NCI-H146 treated with DMSO at 0.1 percent for 48 hours (cell line): ENCODE data around the gene LYL1.

ENCODE experiments used
- DNase-seq: peaks from one replicate; lab custom pipeline; 2025; ENCODE audit not compliant: unreplicated experiment; lab: John Stamatoyannopoulos, UW

Gene LYL1

GRCh38 chr19:13130886-13131490, 28.3 kb upstream of the LYL1 start:
- no peak for DNase-seq

DNA sequence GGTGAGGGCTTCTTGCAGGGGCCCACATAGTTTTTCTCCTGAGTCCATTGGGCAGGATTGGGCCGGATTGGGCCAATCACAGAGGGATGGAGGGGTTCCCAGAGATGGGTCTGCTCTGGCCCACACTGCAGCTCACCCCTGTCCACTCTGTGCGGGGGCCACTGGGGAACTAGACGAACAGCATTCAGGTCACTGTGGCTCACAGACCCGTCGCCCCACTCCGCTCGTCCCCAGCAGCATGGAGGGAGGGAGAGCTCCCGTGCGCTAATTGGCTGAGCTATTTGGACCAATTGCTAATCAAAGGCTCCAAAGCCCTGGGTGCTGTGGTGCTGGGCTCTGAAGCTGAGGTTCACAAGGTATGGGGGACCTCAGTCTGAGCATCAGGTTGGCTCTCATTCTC, 26.7 kb upstream of the LYL1 start:
- no peak for DNase-seq

DNA sequence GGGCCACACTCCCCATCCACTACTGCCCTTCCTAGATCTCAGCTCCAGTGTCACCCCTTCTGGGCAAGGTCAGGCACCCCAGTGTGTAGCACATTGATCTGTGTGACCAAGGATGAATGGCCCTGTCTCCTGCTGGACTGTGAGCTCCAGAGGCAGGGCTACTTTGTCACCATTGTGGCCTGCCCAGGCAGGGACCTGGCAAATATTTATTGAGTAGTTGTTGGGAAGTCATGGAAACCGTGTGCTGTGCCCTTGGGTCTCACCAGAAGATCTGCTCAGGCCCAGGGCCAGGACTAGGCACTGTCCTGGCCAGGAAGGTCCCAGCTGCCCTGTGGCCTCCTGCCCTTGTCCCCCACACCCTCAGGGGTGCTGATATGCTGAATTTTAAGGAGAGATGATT, 25.9 kb upstream of the LYL1 start:
- peak; percentile 89 for DNase-seq

DNA sequence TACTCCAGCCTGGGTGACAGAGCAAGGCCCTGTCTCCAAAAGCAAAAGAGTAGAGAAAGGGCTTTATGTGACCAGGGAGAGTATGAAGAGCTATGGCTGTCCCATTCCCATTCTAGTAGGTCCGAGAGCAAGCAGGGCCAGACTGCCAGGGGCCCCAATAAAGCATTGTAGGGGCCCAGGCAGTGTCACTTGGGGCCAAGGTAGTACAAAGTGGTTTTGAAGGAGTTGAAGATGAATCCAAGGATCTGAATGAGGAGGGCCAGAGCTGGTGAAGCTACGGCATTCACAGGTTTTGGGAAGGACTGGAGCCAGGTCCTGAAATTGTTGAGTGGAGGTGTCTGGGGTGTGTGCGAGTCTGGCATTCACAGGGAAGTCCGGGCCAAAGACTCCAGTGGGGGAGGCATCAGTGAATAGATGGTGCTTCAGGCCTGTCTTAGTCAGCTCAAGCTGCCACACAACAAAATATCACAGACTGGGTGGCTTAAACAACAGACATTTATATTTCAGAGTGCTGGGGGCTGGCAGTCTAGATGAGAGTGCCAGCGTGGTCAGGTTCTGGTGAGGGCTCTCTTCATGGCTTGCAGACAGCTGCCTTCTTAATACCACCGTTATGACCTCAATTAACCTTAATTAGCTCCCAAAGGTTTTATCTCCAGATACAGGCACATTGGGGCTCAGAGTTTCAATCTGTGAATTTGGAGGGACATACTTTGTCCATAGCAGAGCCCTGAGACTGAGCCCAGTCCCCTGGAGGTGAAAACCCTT, 25.3 kb upstream of the LYL1 start:
- no peak for DNase-seq

- no peak for DNase-seq
Measured at GRCh38 chr19:13127051-13127450, 24.4 kb upstream of the LYL1 start.

DNA sequence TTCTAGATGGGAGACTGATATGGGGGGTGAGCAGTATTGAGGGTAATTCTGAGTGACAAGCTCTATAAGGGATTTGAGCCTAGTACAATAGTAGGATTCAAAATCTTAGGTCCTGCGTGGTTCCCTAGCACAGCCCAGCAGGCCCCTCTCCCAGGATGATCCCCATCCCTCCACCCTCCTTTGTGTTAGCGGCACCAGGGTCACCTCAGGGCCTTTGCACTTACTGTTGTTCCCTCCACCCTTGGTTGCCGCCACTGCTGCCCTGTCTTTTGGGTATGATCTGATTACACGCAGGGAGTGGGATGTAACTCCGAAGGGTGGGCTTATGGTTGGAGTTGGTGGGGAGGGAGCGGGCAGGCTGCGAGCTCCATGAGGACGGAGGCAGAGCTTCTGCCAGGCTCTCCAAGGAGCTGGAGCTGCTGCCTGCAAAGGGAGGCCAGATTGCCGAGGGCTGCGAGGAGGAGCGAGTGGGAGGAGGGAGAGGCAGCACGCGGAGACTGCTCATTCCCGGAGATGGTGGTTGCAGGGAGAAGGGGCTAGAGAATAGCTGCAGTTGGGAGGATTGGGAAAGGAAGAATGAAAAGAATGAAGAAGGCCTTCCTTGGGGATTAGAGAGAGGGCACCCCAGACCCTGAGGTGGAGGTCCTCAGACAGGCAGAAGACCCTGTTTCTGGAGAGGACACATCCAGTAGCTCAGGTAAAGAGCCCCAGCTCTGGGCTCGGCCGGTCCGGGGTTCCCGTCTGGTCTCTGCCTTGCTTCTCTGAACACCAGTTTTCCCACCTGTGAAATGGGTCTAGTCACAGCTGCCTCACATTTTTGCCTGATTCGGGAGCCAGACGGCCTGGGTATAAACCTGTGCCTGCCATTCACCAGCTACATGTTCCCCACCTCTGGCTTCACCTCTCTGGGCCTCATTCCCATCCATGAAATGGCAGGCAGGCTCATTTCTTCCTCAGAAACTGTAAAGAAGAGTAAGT, 20.6 kb upstream of the LYL1 start:
- DNase-seq = no peak

DNA sequence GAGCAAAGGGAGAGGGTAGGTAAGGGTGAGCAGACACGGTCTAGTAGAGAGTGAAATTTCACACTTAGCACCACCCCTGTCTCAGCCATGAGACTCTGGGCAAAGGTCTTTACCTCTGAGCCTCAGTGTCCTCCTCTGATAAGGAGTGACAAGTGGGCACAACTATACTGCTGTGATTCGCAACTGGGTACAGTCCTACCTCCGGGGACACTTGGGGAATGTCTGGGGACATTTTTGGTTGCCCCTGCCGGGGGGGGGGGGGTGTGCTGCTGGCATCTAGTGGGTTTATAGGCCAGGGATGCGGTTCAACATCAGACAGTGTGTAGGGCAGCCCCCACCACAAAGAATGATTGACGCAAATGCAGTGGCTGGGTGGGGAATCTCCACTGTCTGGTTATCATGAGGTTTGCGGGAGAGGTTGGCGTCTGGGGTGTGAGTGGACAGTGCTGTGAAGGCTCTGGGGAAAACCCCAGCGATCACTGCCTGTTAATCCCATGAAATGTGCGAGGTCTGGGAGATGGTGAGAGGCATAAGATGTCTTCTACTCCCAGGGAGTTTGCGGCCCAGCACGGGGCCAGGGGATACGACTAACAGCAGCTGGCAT, 19.7 kb upstream of the LYL1 start:
- DNase-seq = no peak

DNA sequence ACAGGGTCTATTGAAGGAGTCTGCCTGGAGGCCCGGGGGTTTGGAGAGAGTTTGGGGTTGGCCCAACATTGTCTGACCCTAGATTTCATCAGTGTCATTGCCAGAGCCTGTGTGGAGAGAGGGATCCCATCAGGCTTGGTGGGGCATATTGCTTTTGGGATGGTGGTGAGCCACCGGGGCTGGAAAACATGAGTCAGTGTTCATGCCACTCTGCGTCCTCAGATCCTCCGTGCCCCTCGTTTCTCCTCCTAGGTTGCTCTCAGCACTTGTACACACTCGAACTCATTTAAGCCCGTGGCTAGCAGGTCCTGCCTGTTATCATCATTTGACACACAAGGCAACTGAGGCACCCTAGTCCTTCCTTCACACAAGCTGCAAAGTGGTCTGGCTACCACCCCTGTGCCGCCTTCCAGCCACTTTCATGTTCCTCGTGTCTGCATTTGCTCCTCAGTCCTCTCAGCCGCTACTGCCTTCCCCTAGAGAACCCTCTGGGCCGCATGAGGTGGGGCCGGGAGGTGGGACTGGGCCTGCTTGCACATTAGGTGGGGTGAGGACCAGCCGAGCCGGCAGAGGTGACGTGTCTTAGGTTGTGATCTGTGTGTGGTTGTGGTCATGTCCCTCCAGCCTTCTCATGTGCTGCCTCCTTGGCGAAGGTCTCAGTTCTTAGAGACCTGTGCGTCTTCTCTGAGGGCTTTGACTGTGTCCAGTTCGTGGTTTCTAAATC, 19.1 kb upstream of the LYL1 start:
- no peak for DNase-seq

GRCh38 chr19:13120817-13121216, 18.2 kb upstream of the LYL1 start:
- DNase-seq = no peak

GRCh38 chr19:13120031-13120430, 17.4 kb upstream of the LYL1 start:
- DNase-seq = no peak

GRCh38 chr19:13119627-13120026, 17.0 kb upstream of the LYL1 start:
- DNase-seq = no peak

GRCh38 chr19:13118424-13119193, 16.0 kb upstream of the LYL1 start:
- peak; percentile 61 for DNase-seq

GRCh38 chr19:13117772-13118423, 15.2 kb upstream of the LYL1 start, which contains the start of gene NACC1:
Gene NACC1 (plus strand): TSS chr19:13118264. CDS start chr19:13135208, 16,944 bp downstream.
- peak; percentile 93 for DNase-seq

DNA sequence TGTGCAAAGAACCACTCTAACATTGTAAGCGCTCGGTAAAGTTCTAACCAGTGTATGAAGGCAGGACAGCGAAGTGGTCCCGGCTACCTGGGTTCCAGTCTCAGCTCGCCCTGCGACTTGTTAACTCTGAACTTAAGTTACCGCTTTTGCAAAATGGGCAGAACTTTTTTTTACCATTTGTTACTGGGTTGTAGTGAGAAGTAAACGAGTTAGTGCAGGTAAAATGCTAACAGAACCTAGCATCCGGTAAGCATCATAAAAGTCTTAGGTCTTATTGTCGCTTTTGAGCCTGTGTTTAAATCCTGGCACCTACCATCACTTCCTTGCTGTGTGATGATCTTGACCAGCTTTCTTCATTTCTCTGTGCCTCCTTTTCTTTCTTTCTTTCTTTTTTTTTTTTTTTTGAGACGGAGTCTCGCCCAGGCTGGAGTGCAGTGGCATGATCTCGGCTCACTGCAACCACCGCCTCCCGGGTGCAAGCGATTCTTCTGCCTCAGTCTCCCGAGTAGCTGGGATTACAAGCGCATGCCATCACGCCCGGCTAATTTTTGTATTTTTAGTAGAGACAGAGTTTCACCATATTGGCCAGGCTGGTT, 14.6 kb upstream of the LYL1 start:
- peak; percentile 66 for DNase-seq

DNA sequence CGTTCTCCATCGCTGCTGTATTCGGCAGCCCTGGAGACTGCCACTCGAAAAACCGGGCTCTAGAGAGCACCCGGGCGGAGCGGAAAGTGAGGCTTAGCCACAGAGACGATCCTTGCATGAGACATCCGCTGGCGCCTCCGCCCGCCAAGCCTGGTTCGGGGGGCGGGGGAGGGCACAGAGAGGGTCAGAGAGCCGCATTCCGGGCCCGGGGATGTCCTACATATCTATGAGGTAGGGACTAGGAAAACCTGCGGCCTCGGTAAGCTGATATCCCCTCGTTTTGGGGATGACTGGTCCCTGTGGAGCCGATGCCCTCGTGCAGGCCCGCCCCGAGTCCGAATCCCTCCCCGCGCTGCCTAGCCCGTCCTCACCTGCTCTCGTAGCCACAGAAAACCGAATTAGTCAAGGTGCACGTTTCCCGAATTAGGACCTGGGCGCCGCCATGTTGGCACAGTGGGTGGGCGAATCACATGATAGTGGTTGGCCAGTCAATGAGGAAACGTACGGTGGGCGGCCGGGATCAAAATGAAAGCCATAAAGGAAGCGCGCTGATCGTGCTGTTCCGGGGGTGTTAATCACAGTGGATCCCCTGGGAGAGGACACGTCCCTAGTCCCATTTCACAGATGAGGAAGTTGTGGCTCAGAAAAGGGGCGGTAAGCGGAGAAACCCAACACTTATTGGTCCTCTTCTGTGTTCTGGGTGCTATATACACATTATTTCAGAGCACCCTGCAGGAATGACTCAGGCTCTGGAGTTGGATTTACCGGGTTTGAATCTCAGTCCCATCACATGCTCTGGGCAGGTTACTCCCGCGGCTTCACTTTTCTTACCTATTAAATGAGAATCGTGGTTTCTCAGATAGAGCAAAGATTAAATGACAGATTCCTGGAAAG, 13.9 kb upstream of the LYL1 start, which contains the start of gene TRMT1:
TRMT1 (minus strand) TSS at position 459 of the 894 bp plus-strand sequence; CDS start at position 118, 341 bp downstream.
- DNase-seq = peak; percentile 95

GRCh38 chr19:13115936-13116281, 13.3 kb upstream of the LYL1 start:
- no peak for DNase-seq

- no peak for DNase-seq
Measured at GRCh38 chr19:13112555-13112954, 9.9 kb upstream of the LYL1 start.

- no peak for DNase-seq
Measured at GRCh38 chr19:13110099-13110610, 7.5 kb upstream of the LYL1 start.
